Stimulated activated CD8-positive, alpha-beta memory T cell treated with anti-CD3 and anti-CD28 coated beads, Interleukin-7, amount 100 ng/mL, for 48 hours (primary cell): ENCODE data around the gene ATP6V1E1.
"Not testable (repeated sequence)": the region's sequence is repeated elsewhere in the genome, so short reads cannot be mapped to it uniquely, and the experiment has no call there.

Experiments
- DNase-seq, 2 donors: peaks; one replicate each; pipeline ENCODE4 v3.0.0-alpha.2; 2020; ENCODE audit warnings: low read depth in 1 of 2; ENCODE audit errors: extremely low read depth in 1 of 2

Gene ATP6V1E1

DNA sequence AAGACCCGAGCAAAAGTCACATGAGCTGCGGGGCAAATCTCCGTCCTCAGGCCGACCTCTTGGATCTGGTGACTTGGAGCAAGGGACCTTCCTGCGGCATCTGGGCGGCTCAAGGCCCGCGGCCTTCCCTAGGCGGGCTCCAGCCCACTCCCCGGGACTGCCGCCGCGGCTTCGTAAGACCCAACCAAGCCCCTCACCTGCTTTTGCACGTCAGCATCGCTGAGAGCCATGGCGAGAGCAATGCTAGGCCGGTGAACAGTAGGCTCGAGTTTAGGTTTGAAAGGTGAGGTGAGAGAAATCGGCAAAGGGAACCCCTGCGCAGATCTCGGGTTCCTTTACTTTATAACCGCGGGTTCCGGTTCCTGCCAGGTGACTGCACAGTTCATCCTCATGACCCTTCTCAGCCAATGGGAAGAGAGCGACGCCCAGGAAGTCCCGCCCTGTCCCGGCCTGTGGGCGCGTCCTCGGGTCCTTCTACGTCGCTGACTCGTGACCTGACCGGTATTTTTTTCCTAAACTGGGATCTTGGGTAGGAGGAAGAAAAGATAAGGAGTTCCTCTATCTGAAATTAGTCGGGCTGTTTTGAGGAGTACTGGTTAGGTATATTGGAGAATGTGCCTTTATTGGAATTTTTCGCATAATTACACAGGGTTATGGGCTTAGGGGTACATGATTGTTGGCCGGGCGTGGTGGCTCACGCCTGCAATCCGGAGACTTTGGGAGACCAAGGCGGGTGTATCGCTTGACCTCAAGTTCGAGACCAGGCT is at the start of gene ATP6V1E1:
Gene ATP6V1E1, minus strand, starts transcription at position 344 of the 767 bp plus-strand sequence. Its CDS starts 114 bp downstream, at position 230.
- peak; percentile 79 to 92 for DNase-seq

DNA sequence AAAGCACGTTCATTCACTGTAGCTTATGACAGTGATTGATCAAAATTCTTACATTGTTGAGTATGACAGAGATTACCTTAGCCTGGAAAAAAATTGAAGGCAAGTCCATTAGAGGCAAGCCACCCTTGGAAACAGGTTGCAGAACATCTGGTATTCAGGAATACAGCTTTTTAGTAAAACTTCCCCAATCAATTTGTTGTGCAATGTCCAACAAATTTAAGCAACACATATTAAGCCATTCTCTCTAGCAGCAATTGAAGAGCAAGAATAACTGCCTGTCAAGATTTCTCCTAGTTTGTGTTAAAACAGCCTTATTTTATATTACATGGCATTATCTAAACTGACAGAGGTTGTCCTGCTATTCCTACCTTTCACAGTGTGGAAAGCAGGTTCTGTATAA is 47.0 kb upstream of the ATP6V1E1 start:
- DNase-seq: no peak

DNA sequence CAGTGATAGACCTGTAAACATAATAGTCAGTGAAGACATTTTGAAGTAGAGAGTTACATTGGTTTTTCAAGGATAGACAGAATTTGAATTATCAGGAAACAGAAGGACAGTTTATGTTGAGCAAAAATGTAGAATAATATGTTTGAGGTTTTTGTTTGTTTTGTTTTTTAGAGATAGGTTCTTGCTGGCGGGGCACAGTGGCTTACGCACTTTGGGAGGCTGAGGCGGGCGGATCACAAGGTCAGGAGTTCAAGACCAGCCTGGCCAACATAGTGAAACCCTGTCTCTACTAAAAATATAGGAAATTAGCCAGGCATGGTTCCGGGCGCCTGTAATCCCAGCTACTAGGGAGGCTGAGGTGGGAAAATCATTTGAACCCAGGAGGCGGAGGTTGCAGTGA is 45.6 kb upstream of the ATP6V1E1 start:
- no peak for DNase-seq

DNA sequence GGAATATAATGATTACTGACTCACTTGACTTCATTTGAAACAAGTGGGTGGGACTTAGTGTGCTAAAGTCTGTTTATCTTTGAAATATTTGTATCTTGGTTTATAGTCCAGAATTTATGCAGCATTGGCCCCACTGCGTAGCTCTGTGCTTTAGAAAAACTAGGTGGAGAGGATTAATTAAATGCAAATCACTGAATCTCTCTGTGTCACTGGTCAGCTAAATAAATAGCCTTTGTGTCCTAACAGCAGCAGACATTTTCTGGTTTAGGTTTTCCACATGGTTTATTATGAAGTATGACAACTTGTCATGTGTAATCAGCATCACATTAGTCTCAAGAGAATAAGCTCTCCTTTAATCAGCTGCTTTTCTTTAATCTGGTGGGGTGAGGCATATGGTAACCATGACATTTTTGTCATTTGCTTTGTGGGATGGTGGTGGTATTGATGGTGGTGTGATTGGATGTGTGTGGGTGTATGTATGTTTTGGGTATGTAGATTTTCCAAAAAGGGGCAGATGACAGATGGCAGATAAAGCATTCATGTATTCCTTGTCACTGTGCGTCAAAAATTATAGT is 44.0 kb upstream of the ATP6V1E1 start:
- peak in 1 of 2 donors; percentile 5 for DNase-seq

DNA sequence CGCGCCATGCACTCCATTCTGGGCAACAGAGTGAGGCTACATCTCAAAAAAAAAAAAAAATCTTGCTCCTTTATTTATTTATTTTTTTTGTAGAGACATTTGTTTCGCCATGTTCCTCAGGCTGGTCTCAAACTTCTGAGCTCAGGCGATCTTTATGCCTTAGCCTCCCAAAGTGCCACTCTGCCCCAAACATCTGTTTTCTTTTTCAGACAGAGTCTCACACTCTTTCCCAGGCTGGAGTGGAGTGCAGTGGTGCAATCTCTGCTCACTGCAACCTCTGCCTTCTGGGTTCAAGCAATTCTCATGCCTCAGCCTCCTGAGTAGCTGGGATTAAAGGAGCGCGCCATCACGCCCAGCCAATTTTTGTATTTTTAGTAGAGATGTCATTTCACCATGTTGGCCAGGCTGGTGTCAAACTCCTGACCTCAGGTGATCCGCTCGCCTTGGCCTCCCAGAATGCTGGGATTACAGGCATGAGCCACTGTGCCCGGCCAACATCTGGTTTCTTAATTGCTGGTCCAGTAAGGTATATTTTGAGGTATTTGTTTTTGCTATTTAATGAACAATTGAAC is 43.1 kb upstream of the ATP6V1E1 start:
- DNase-seq: not testable (repeated sequence)

DNA sequence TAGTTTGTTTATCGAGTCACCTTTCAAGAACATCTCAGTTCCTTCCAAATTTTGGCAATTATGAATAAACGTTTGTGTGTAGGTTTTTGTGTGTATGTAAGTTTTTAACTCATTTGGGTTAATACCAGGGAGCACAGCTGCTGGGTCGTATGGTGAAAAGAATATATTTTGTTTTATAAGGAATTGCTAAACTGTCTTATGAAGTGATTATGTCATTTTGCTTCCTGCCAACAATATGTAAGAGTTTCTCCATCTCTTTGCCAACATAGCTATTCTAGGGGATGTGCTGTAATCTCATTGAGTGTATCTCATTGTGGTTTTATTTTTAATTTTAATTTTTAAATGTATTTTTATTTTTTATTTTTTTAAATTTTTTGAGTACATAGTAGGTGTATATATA is 37.3 kb upstream of the ATP6V1E1 start:
- no peak for DNase-seq

DNA sequence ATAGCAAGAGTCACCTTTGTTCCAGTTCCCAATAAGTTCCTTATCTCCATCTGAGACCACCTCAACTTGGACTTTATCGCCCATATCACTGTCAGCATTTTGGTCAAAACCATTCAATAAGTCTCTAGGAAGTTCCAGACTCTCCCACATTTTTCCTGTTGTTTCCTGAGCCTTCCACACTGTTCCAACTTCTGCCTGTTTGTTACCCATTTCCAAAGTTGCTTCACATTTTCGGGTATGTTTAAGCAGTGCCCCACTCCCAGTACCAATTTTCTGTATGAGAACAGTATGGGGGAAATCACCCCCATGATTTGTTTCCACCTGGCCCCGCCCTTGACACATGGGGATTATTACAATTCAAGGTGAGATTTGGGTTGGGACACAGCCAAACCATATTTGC is 36.7 kb upstream of the ATP6V1E1 start:
- no peak for DNase-seq

DNA sequence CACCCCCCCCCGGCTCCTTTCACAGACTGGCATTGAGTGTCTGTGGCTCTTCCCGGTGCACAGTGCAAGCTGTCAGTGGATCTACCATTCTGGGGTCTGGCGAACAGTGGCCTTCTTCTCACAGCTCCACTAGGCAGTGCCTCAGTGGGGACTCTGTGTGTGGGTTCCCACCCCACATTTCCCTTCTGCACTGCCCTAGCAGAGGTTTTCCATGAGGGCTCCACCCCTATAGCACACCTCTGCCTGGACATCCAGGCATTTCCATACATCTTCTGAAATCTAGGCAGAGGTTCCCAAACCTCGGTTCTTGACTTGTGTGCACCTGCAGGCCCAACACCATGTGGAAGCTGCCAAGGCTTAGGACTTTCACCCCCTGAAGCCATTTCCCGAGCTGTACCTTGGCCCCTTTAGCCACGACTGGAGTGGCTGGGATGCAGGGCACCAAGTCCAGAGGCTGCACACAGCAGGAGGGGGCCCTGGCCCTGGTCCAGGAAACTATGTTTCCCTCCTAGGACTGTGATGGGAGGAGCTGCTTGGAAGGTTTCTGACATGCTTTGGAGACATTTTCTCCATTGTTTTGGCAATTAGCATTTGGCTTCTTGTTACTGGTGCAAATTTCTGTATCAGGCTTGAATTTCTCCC is 36.0 kb upstream of the ATP6V1E1 start:
- no peak for DNase-seq

DNA sequence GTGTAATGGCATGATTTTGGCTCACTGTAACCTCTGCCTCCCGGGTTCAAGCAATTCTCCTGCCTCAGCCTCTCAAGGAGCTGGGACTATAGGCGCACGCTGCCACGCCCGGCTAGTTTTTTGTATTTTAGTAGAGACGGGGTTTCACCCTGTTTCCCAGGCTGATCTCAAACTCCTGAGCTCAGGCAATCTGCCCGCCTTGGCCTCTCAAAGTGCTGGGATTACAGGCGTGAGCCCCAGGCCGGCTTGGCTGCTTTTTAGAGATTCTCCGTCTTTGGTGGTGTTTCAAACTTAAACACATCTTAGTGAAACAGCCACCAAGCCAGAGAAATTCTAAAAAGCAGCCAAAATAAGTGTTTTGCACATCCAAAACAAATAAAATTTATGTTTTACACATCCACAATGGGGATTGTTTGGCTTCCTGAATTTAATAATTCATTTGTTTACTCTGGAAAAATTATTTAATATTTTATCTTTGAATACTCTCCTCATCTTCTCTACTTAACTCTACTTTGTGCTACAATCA is 28.4 kb upstream of the ATP6V1E1 start:
- DNase-seq: no peak

DNA sequence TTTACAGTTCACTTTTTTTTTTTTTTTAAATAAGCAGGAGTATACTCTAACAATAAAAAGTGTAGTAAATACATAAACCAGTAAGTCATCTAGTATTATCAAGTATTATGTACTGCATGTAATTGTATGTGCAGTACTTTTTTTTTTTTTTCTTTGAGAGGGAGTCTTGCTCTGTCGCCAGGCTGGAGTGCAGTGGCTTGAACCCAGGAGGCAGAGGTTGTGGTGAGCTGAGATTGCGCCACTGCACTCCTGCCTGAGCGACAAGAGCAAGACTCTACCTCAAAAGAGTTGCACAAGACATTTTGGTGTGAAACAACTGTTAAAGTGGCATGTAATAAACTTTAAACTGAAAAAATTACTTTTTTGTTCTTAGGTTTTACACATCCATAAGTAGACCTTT is 26.7 kb upstream of the ATP6V1E1 start:
- DNase-seq: no peak

DNA sequence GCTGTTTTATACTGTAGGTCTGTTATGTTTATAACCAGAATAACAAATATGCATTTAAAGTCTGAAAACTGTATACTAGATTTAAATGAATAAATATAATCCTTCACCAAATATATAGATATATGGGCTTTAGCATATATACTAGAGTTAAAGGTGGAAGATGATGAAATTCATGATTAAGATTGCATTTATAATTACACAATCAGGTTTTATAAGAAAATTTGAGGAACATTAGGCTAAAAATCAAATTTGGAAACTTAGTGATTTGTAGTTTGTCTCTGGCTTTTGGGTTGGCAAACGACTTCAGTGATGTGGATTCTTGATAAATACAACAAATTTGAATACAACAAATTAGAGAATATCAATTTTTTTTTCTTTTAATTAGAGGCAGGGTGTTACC is 20.0 kb upstream of the ATP6V1E1 start:
- no peak for DNase-seq

DNA sequence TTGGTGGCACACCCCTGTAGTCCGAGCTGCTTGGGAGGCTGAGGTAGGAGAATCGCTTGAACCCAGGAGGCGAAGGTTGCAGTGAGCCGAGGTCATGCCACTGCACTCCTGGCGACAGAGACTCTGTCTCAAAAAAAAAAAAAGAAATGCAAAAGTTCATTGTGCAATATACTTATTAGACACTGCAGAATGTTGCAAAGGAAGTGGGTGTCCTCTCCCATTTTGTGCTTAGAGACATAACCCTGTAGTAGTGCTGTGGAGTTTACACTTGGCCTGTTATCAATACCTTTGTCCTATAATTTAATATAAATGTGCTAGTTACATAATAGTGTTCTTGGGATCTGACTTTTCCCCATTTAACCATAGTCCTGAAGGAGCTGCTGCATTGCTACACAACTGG is 19.4 kb upstream of the ATP6V1E1 start:
- DNase-seq: no peak

DNA sequence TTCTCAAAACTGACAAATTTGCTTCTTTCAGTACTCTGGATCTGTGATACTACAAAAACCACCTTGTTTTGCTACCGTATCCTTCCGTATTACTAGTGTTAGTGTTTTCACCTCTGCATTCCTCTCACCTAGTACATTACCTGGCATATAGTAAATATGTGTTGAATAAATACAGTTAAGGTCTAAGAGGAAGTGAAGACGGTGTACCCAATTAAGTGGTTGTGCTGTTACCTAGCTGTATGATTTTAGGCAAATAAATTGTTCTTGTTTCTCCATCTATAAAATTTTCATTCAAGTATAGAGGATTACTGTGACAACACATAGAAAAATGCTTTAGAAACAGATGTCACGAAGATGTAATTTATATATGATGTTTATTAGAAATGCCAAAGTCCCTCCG is 18.9 kb upstream of the ATP6V1E1 start:
- no peak for DNase-seq

DNA sequence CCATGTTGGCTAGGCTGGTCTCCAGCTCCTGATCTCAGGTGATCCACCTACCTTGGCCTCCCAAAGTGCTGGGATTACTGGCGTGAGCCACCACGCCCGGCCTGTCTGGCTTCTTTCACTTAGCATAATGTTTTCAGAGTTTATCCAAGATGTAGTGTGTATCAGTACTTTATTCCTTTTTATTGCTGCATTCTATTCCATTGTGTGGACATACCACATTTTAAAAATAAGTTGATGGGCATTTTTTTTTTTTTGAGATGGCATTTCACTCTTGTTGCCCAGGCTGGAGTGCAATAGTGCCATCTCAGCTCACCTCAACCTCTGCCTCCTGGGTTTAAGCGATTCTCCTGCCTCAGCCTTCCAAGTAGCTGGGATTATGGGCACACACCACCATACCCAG is 13.8 kb upstream of the ATP6V1E1 start:
- DNase-seq: not testable (repeated sequence)

DNA sequence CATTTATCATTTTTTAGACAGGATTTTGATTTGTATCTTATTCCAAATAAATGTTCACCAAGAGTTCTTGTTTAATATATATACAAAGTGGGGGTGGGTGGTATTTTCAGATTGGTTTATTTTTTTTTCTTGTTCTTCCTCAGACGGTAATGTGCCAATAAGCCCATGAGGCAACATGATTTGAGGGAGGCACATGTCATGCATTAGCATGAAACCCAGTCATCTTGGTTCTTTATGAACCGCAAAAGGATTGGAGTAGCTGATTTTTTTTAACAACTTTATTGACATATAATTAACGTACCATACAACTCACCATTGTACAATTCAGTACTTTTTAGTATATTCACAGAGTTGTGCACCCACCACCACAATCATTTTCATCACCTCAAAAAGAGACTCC is 12.7 kb upstream of the ATP6V1E1 start:
- no peak for DNase-seq

DNA sequence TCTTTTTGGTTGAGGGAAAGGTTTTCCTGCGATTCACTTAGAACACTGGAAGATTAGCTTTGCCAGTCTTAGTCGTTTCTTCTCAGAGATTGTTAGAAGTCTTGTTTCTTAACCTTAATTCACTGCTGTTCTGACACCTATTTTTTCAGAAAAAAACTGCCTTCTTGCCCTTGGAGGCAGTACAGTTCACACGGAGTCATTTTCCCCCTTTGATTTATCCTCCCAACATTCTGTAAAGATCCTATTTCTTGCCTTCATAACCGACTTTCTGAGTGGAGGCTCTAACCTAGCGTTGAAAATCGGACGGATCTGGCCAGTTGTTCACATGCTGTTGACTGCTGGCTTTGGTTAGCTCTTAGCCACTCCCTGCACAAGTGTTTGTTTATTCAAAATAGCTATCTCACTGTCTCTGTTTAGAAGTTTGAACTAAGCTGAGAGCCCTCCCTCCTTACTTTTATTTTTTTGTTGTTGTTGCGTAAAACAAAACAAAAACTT is 10.7 kb upstream of the ATP6V1E1 start:
- DNase-seq: no peak

DNA sequence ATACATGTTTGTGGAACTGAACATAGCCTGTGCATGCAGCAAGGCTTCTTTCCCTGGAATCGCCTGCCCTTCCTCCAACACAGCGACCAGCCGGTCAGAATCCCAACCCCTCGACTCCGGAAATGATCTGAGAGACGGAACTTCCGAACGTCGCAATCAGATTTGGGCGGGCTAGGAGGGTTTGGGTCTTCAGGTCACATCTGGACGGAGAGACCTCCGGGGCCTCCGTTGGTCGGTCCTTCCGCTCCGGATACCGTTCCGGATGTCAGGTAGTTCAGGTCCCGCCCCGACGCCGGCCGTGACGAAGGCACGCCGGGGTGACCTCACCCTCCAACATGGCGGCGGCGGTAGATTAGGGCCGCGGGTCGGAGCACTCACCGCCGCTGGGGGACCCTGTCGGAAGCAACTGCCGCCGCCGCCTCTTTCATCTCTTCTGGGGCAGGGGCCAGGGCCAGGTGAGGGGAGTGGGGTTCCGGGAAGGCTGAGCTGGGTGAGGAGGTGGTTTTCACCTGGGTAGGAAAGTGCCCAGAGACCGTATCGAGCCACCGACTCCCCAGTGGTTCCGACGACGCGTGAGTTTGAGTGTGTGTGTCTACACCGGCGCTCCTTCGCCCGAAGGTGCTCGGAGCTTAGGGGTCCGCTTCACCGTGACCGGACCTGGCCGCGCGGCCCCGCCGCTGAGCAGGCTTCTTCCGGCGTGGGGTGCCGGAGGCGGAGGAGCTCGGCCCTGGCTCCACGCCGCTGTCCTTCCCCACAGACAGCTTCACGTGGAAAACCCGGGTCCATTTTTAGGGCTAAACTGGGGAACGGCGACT is 10.1 kb upstream of the ATP6V1E1 start, which contains the start of gene BCL2L13:
Gene BCL2L13, plus strand, starts transcription at position 326 of the 815 bp plus-strand sequence. CDS start 16,955 bp downstream, outside the sequence.
- DNase-seq: peak; percentile 80 to 82

DNA sequence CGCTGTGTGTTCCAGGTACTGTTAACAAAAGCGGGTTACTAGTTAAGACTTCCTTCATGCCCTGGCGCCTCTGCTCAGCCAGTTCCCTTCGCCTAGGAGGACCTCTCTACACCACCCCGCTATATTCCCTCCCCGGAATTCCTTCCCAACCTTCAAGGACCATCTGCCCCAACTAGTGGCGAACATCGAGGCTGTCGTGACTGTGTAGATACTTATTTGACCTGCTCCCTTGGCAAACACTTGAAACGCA is 9.6 kb upstream of the ATP6V1E1 start:
- DNase-seq: no peak

DNA sequence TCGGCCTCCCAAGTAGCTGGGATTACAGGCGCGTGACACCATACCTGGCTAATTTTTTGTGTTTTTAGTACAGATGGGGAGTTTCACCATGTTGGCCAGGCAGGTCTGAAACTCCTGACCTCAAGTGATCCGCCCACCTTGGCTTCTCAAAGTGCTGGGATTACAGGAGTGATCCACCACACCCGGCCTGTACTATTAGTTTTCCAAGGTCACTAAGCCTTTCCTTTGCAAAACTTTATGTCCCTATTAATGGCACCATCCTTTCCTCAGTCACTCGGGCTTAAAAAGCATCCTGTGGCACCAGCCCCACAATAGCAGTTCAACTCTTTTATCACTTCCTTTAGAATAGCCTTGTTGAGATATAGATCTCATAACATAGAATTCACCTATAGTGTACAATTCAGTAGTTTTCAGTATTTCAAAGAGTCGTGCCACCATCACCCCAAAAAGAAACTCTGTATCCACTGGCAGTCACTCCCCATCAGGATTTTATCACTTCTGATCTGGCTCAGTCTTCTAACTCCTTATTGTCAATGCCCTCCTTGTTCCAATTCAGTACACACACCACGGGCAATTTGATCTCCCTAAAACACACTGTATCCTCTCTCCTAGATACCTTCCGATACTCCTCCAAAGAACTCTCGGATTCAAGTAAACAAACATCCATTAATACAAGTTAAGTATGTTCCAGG is 9.1 kb upstream of the ATP6V1E1 start:
- DNase-seq: no peak

DNA sequence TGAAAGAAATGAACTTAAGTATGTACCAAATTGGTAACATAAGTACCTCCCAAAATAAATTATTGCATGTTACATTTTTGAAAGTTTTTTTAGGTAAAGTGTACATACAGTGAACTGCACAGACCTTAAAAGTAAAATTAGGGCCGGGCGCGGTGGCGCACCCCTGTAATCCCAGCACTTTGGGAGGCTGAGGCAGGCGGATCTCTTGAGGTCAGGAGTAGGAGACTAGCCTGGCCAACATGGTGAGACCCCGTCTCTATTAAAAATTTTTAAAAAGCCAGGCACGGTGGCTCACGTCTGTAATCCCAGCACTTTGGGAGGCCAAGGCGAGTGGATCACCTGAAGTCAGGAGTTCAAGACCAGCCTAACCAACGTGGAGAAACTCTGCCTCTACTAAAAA is 8.3 kb upstream of the ATP6V1E1 start:
- DNase-seq: not testable (repeated sequence)
